Muscle layer of duodenum (tissue), 2 donors: ENCODE measurements around the gene FLAD1.

ENCODE experiments used
- H3K27ac ChIP-seq: one replicate; pipeline ENCODE4 v1.7.0; 2013; ENCODE audit warnings: mild to moderate bottlenecking, low read length
- H3K27me3 ChIP-seq: one replicate; pipeline ENCODE4 v1.7.0; 2013; ENCODE audit warnings: low read depth, mild to moderate bottlenecking, control low read depth, low read length
- H3K36me3 ChIP-seq, 2 donors: one replicate each; pipeline ENCODE4 v1.7.0; 2013; ENCODE audit warnings: low read length in 2 of 2, control low read depth in 1 of 2, mild to moderate bottlenecking in 1 of 2; ENCODE audit not compliant: insufficient read depth in 2 of 2, control insufficient read depth in 1 of 2
- H3K4me1 ChIP-seq, 2 donors: one replicate each; pipeline ENCODE4 v1.7.0; 2013; ENCODE audit warnings: low read length in 2 of 2, mild to moderate bottlenecking in 2 of 2, control low read depth in 1 of 2, moderate library complexity in 1 of 2; ENCODE audit not compliant: insufficient read depth in 2 of 2, control insufficient read depth in 1 of 2
- H3K4me3 ChIP-seq, 2 donors: one replicate each; pipeline ENCODE4 v1.7.0; 2013; ENCODE audit warnings: low read length in 2 of 2, low read depth in 1 of 2, mild to moderate bottlenecking in 1 of 2
- H3K9me3 ChIP-seq, 2 donors: one replicate each; pipeline ENCODE4 v1.7.0; 2013; ENCODE audit warnings: low read length in 2 of 2, control low read depth in 1 of 2, mild to moderate bottlenecking in 1 of 2; ENCODE audit not compliant: control insufficient read depth in 1 of 2
- donor health status: healthy.

The FLAD1 gene

DNA sequence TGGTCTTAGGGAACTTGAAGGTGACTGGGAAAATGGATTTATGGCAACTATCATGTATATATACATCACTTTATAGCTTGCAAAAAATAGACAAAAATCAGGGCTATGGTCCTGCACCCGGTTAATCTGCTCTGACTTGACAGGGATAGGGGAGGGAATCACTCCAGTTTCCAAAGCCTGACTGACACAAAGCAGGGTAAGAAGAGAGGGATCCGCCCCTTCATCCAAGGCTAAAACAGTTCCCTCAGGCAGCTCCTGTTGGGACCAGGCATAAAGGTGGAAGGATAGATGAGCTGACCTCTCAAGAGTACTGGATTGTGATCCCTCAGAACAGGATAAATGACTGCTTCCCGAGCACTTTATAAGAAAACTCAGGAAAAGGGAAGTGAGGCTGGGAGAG, 28.6 kb upstream of the FLAD1 start:
- Histone ChIP-seq H3K4me3 (peak overlapping the region; percentile 78 to 96), H3K4me1 (peaks cover 25 to 59% of the 10 kb centered on the region in 2 donors), H3K27ac (no peak overlapping the region)

DNA sequence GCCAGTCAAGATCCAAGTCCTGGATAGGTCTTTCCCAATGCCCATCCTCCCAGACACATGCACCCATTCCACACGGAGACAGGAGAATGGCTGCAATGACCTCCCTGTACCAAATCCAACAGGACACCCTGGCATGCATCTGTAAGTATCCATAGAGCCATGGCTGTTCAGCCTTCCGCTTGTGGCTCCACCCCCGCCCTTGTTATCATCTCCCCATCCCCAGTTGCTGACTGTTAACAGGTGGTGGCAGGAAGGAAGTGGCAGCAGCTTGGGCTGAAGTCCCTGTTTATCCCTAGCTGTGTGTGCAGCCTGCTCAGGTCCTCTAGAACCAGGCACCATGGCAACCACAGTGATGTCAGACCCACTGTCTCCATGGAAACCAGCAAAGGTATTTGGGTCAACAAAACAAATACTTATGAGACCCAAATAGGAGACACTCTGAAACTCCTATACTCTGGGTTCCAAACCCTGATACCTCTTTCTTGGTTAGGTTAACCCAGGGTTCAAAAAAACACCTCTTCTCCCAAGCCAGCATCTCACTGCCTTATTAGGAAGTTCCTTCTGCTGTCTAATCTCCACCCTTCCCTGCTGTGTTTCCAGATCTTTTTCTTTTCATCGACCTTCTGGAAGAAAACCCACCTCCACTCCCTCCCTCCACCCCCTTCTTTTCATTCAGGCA, 28.0 kb upstream of the FLAD1 start:
- Histone ChIP-seq H3K36me3 (peaks cover 12 to 30% of the 10 kb centered on the region in 2 donors), H3K27ac (peak overlapping the region; percentile 83), H3K4me3 (peak overlapping the region; percentile 78 to 96), H3K4me1 (peaks cover 25 to 61% of the 10 kb centered on the region in 2 donors), H3K27me3 (no peaks in the 10 kb centered on the region), H3K9me3 (no peaks in the 10 kb centered on the region)

More for the DNA sequence above, 28.6 kb upstream of the FLAD1 start:
- Histone ChIP-seq H3K9me3 (no peaks in the 10 kb centered on the region), H3K36me3 (peaks cover 12 to 29% of the 10 kb centered on the region in 2 donors), H3K27me3 (no peaks in the 10 kb centered on the region)

DNA sequence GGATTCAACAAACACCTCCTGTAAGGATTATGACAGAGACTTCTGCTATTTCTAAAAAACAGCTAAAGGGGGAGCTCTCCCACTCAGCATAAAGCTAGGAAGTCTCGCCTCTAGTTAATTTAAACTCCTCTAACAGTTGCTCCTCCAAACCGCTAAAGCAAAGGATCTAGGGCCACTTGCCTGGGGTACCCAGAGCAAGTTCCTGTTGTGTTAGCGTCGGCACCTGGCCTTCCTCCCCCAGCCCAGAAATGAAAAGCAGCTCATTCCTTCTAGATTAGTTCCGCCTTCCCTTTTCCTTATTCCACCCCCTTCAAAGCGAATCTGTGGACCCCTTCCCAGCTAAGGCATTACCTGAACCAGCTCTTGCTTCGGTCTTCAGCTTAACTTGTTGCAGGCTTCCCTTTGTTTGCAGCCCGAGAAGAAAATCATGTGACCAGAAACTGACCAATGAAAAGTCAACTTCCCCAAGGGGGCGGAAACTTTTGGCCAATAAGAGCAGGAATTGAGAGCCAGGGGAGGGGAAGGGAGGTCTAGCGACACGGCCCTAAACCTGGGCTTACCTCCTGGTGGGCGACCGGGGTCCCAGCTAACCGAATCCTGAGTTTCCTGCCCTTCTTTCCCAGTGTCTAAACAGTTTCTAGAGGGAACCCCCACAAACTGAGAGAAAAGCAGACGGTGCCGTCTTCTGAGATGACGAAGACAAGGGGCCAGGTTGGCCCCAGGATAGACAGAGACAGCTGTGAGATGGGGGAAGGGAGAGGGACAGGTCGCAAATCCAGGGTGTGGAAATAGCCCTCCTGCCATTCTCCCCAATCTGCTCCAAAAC, 27.2 kb upstream of the FLAD1 start, which contains the start of gene PBXIP1:
TSS of gene PBXIP1 (minus strand) at position 382 of the 826 bp plus-strand sequence. CDS start 2,378 bp downstream, outside the sequence.
- Histone ChIP-seq H3K36me3 (peaks cover 7 to 23% of the 10 kb centered on the region in 2 donors), H3K4me1 (peaks cover 30 to 69% of the 10 kb centered on the region in 2 donors), H3K4me3 (peak within 1 kb of the TSS; percentile 78 to 96), H3K9me3 (no peaks in the 10 kb centered on the region), H3K27ac (peak within 1 kb of the TSS; percentile 83), H3K27me3 (no peaks in the 10 kb centered on the region)

DNA sequence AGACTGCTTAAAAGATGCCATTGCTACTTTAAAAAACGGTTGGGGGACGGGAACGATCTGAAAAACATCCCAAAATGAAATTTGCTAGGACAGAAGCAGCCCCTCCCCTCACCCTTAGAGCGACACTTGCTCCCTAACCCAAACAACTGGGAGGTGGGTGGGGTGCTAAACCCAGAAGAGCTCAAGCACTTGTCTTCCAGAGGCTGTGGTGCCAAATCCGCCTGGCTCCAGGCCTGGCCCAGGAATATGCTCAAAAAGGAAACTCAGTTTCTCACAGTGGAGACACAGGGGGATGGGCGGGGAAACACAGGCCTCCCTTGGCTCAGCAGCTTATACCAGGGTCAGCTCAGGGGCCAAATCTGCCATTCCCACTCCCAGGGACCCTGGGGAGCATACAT, 26.6 kb upstream of the FLAD1 start:
- Histone ChIP-seq H3K27me3 (no peaks in the 10 kb centered on the region), H3K27ac (peak overlapping the region; percentile 83), H3K4me3 (peak overlapping the region; percentile 78 to 96), H3K9me3 (no peaks in the 10 kb centered on the region), H3K36me3 (peaks cover 6 to 18% of the 10 kb centered on the region in 2 donors), H3K4me1 (peaks cover 30 to 66% of the 10 kb centered on the region in 2 donors)

DNA sequence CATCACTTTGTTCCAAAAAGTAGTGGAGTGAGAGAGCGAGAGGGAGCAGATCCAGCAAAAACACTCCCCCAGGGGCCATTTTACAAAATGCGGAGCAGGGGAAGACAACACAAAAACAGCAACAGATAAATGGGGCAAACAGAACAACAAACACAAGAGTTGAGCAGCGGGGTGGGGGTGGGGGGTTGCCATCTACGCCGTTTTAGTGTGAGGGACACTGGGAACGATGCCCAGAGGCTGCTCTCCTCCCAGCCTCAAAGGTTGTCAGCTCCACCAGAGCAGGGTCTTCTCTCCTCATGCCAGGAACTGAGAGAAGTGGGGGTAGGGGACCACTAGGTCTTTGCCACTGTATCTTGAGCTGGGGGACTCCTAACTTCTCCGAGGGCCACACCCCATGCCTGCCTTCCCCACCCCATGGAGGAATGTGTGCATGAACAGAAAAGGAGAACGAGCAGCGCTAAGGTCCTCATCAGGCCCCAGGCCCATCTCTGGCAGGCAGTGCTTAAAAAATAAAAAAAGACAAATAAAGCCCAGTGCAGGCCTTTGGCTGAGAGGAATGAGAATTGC, 26.0 kb upstream of the FLAD1 start:
- H3K4me1 ChIP-seq = peaks cover 30 to 62% of the 10 kb centered on the region in 2 donors
- H3K4me3 ChIP-seq = peak overlapping the region; percentile 78 to 96

DNA sequence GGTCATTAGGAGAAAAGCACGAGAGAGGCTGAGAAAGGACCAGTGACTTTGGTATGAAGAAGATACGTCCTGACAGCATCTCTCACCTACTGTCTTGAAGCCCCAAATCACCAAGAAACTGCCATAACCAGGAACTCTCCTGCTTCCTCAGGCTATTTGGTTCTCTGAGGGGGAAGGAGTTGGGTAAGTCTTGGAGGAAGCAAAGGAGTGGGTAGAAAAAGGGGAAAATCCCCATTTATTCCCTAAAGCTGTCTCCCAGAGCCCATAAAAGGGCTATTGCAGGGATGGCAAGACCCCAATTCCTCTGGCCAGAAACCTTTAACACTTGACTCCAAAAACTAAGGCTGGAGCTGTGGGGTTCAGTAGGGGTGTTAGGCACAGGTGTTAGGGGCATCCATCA, 25.1 kb upstream of the FLAD1 start:
- no peak overlapping the region for H3K27ac ChIP-seq
- H3K4me3 ChIP-seq = no peak overlapping the region
- no peaks in the 10 kb centered on the region for H3K27me3 ChIP-seq
- H3K36me3 ChIP-seq = peaks cover 6 to 16% of the 10 kb centered on the region in 2 donors
- peaks cover 28 to 62% of the 10 kb centered on the region in 2 donors for H3K4me1 ChIP-seq
- H3K9me3 ChIP-seq = no peaks in the 10 kb centered on the region

More for the DNA sequence above, 26.0 kb upstream of the FLAD1 start:
- Histone ChIP-seq H3K27ac (peak overlapping the region; percentile 83), H3K27me3 (no peaks in the 10 kb centered on the region), H3K36me3 (peaks cover 6 to 15% of the 10 kb centered on the region in 2 donors), H3K9me3 (no peaks in the 10 kb centered on the region)

DNA sequence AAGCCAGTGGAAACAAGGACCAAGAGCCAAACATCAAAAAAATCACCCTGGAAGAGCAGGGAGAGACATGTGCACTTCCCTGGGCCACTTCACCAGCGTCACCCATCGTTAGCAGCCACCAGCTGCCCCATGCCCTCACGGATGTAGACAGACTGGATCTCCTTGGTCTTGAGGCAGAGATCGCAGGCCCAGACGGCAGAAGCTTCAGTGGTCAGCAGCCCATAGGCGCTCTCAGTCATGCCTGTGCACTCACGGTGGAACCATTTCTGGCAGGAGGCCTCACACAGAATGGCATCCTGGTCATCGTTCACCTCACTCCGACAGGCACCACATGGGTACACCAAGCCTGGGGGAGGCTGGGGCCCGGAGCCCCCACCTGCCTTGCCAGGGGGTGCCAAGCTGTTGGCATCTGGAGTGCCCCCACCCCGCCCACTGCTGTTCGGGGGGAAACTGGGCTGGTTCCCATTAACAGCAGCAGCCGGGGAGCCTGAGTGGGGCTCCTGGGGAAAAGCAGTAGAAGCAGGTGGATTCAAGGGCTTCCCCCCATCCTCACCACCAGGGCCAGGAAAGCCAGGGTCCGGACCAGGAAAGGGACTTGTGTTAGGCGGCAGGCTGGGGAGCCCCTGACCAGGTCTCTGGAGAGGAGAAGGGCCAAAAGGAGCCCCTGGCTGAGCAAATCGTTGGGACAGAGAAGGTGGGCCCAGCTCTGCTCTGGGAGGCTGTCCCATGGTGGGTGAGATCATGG, 24.3 kb upstream of the FLAD1 start:
- no peaks in the 10 kb centered on the region for H3K27me3 ChIP-seq
- peaks cover 20 to 55% of the 10 kb centered on the region in 2 donors for H3K4me1 ChIP-seq

DNA sequence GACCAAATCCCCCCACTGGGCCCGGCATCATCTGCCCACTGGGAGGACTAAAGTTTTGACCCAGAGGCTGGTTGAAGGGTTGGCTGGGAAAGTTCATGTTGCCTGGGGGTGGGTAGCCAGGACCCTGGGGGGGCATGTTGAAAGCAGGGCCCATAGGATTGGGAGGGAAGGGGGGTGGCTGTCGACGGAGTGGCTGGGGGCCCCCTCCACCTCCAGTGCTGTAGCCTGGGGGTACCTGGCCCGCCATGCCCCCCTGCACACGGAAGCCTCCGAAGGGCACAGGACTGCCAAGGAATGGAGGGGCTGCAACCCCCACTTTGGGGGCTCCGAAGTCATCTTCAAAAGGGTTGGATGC, 23.7 kb upstream of the FLAD1 start:
- peaks cover 15 to 29% of the 10 kb centered on the region in 2 donors for H3K36me3 ChIP-seq
- H3K27me3 ChIP-seq = no peaks in the 10 kb centered on the region
- H3K4me1 ChIP-seq = peaks cover 19 to 50% of the 10 kb centered on the region in 2 donors
- H3K4me3 ChIP-seq = no peak overlapping the region
- H3K27ac ChIP-seq = no peak overlapping the region
- H3K9me3 ChIP-seq = no peaks in the 10 kb centered on the region

More for the DNA sequence above, 24.3 kb upstream of the FLAD1 start:
- no peak overlapping the region for H3K4me3 ChIP-seq
- peaks cover 14 to 24% of the 10 kb centered on the region in 2 donors for H3K36me3 ChIP-seq
- H3K9me3 ChIP-seq = no peaks in the 10 kb centered on the region
- no peak overlapping the region for H3K27ac ChIP-seq

DNA sequence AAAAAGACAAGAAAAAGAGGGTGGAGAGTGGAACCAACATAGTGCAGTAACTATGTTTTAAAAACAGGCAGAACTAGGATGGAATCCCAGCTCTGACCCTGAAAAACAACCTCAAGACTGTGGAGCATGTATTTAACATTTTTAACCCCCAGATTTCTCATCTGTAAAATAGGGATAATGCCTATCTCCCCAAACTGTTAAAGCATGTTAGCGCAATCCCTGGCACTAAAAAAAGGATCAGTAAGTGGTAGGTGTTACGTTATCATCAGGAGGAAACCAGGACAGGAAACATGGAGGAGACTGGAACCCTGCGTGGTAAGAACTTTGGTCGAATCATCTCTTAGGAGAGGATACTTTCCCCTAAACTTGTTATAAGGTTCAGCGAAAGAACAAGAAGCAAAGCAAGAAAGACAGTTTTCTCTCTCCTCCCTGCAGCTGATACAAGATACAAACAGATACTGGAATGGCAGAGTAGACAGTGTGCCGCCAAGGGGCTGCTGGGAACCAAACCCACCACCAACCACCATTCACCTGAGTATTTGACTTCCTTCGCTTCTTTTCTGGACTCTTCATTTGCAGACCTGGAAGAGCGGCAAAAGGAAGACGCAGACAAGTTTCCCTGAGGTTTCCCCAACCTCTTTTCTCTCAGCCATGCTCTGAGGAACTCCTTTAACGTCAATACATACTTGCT, 22.6 kb upstream of the FLAD1 start:
- Histone ChIP-seq H3K4me1 (peaks cover 12 to 38% of the 10 kb centered on the region in 2 donors), H3K27me3 (no peaks in the 10 kb centered on the region), H3K27ac (peak overlapping the region; percentile 68), H3K4me3 (peak overlapping the region; percentile 72 to 85), H3K9me3 (no peaks in the 10 kb centered on the region), H3K36me3 (peaks cover 19 to 40% of the 10 kb centered on the region in 2 donors)
